Upper lobe of left lung (tissue), 4 donors: ENCODE data around the gene CDK5RAP2.

Experiments
- CTCF ChIP-seq, 6 experiments: fragments of 450-650 bp in 4 of 6; fragments of 200-600 bp in 2 of 6; sonication (generic) in 2 of 6; IDR thresholded peaks; one replicate each; pipeline ENCODE4 v1.5.1; 2016 to 2019; ENCODE audit warnings: antibody characterized with exemption in 6 of 6
- EP300 ChIP-seq, 4 donors: sonication (generic); formaldehyde crosslinking; IDR thresholded peaks; one replicate each; pipeline ENCODE4 v1.5.1; 2017; ENCODE audit warnings: antibody characterized with exemption in 4 of 4, control low read depth in 2 of 4
- POLR2AphosphoS5 ChIP-seq, 2 donors: sonication (generic); formaldehyde crosslinking; IDR thresholded peaks; one replicate each; pipeline ENCODE4 v1.5.1; 2017; ENCODE audit warnings: antibody characterized with exemption in 2 of 2

- TF ChIP-seq EP300 (IDR thresholded peaks at IDR 0.05) (no peak), CTCF (IDR thresholded peaks at IDR 0.05) (no peak), POLR2AphosphoS5 (IDR thresholded peaks at IDR 0.05) (no peak)
Observed at GRCh38 chr9:120484162-120484561, 95.8 kb downstream of the CDK5RAP2 start.
